ENCODE data around the gene SLC6A1.

Gene SLC6A1

GRCh38 chr3:10978956-10979355, 13.6 kb upstream of the SLC6A1 start:
- no peak for DNase-seq (ENCODE audit: low read depth)
- TF ChIP-seq MAX (IDR thresholded peaks at IDR 0.05; ENCODE audit: low read depth, low read length): no peak
- no peak for TF ChIP-seq CTCF (IDR thresholded peaks at IDR 0.05; ENCODE audit: low read depth, low read length)
- TF ChIP-seq MYC (IDR thresholded peaks at IDR 0.05; ENCODE audit: low read depth, low read length): no peak
- TF ChIP-seq POLR2A (IDR thresholded peaks at IDR 0.05; ENCODE audit: extremely low read depth, insufficient read length): no peak
- no peak overlapping the region for H3K4me3 ChIP-seq (ENCODE audit: low read depth, low read length)

- H3K4me3 ChIP-seq (ENCODE audit: low read depth, low read length): no peak overlapping the region
- TF ChIP-seq POLR2A (IDR thresholded peaks at IDR 0.05; ENCODE audit: extremely low read depth, insufficient read length): no peak
- TF ChIP-seq MAX (IDR thresholded peaks at IDR 0.05; ENCODE audit: low read depth, low read length): no peak
- no peak for TF ChIP-seq MYC (IDR thresholded peaks at IDR 0.05; ENCODE audit: low read depth, low read length)
- TF ChIP-seq CTCF (IDR thresholded peaks at IDR 0.05; ENCODE audit: low read depth, low read length): no peak
- DNase-seq (ENCODE audit: low read depth): no peak
These were observed 12.2 kb upstream of the SLC6A1 start for GRCh38 chr3:10980312-10980711.

- TF ChIP-seq MAX (IDR thresholded peaks at IDR 0.05; ENCODE audit: low read depth, low read length): no peak
- no peak for DNase-seq (ENCODE audit: low read depth)
- no peak overlapping the region for H3K4me3 ChIP-seq (ENCODE audit: low read depth, low read length)
These were observed 11.5 kb upstream of the SLC6A1 start for GRCh38 chr3:10981031-10981430.

- no peak overlapping the region for H3K4me3 ChIP-seq (ENCODE audit: low read depth, low read length)
- TF ChIP-seq POLR2A (IDR thresholded peaks at IDR 0.05; ENCODE audit: extremely low read depth, insufficient read length): no peak
- TF ChIP-seq CTCF (IDR thresholded peaks at IDR 0.05; ENCODE audit: low read depth, low read length): no peak
- TF ChIP-seq MYC (IDR thresholded peaks at IDR 0.05; ENCODE audit: low read depth, low read length): no peak
- no peak for TF ChIP-seq MAX (IDR thresholded peaks at IDR 0.05; ENCODE audit: low read depth, low read length)
- no peak for DNase-seq (ENCODE audit: low read depth)
These were observed 10.6 kb upstream of the SLC6A1 start for GRCh38 chr3:10981961-10982360.

- no peak for TF ChIP-seq MAX (IDR thresholded peaks at IDR 0.05; ENCODE audit: low read depth, low read length)
- TF ChIP-seq POLR2A (IDR thresholded peaks at IDR 0.05; ENCODE audit: extremely low read depth, insufficient read length): no peak
- TF ChIP-seq MYC (IDR thresholded peaks at IDR 0.05; ENCODE audit: low read depth, low read length): no peak
- TF ChIP-seq CTCF (IDR thresholded peaks at IDR 0.05; ENCODE audit: low read depth, low read length): no peak
- no peak overlapping the region for H3K4me3 ChIP-seq (ENCODE audit: low read depth, low read length)
- no peak for DNase-seq (ENCODE audit: low read depth)
These were observed 9.8 kb upstream of the SLC6A1 start for GRCh38 chr3:10982782-10983181.

GRCh38 chr3:10983219-10983916, 9.2 kb upstream of the SLC6A1 start:
- no peak overlapping the region for H3K4me3 ChIP-seq (ENCODE audit: low read depth, low read length)
- DNase-seq (ENCODE audit: low read depth): peak; percentile 36
- TF ChIP-seq CTCF (IDR thresholded peaks at IDR 0.05; ENCODE audit: low read depth, low read length): peak; percentile 90
- no peak for TF ChIP-seq MAX (IDR thresholded peaks at IDR 0.05; ENCODE audit: low read depth, low read length)
- TF ChIP-seq MYC (IDR thresholded peaks at IDR 0.05; ENCODE audit: low read depth, low read length): no peak
- TF ChIP-seq POLR2A (IDR thresholded peaks at IDR 0.05; ENCODE audit: extremely low read depth, insufficient read length): no peak

All from NB4 (cell line).